GM10266 (cell line): ENCODE results near the gene C17orf58.

Source experiments
- DNase-seq: peaks from one replicate; pipeline ENCODE4 v3.0.0; 2012; ENCODE audit errors: extremely low spot score
- TF ChIP-seq, protein P1 (sequence below): IDR thresholded peaks from 2 replicates; pipeline ENCODE4 v1.5.1; 2012; ENCODE audit warnings: mild to moderate bottlenecking, low read depth; ENCODE audit not compliant: control insufficient read depth, insufficient read depth; ENCODE audit errors: missing control alignments

C17orf58 gene

DNA sequence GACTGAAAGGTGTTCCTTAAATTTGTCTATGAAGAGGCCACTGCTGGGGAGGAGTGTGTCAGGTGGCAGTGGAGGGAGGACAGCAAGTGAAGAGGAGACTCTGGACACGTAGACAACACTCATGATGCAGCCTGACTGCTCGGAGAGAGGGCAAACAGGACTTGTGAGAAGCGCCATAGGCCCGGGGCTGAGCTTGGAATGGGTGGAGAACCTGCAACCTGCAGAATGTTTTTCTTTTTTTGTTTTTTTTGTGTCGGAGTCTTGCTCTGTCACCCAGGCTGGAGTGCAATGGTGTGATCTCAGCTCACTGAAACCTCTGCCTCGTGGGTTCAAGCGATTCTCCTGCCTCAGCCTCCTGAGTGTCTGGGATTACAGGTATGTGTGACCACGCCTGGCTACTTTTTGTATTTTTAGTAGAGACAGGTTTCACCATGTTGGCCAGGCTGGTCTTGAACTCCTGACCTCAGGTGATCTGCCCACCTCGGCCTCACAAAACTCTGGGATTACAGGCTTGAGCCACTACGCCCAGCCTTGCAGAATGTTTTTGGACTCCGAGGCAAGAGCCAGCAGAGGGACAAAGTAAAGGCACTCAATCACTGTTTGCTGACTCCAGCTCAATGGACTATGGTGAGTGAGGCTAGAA is 18.9 kb upstream of the C17orf58 start:
- no peak for DNase-seq
- TF ChIP-seq, protein P1, sequence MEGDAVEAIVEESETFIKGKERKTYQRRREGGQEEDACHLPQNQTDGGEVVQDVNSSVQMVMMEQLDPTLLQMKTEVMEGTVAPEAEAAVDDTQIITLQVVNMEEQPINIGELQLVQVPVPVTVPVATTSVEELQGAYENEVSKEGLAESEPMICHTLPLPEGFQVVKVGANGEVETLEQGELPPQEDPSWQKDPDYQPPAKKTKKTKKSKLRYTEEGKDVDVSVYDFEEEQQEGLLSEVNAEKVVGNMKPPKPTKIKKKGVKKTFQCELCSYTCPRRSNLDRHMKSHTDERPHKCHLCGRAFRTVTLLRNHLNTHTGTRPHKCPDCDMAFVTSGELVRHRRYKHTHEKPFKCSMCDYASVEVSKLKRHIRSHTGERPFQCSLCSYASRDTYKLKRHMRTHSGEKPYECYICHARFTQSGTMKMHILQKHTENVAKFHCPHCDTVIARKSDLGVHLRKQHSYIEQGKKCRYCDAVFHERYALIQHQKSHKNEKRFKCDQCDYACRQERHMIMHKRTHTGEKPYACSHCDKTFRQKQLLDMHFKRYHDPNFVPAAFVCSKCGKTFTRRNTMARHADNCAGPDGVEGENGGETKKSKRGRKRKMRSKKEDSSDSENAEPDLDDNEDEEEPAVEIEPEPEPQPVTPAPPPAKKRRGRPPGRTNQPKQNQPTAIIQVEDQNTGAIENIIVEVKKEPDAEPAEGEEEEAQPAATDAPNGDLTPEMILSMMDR = no peak

DNA sequence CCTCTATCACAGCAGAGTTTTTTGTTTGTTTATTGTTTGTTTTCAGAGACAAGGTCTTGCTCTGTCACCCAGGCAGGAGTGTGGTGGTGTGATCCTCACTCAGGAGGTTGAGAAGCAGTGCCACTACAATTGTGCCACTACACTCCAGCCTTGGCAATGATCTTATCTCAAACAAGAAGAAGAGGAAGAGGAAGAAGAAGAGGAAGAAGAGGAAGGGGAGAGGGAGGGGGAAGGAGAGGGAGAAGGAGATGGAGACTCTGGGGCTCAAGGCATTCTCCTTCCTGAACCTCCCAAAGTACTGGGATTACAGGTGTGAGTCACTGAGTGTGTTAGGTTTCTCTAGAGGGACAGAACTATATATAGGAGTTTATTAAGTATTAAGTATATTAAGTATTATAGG is 17.1 kb upstream of the C17orf58 start:
- TF ChIP-seq, protein P1 = no peak
- no peak for DNase-seq

DNA sequence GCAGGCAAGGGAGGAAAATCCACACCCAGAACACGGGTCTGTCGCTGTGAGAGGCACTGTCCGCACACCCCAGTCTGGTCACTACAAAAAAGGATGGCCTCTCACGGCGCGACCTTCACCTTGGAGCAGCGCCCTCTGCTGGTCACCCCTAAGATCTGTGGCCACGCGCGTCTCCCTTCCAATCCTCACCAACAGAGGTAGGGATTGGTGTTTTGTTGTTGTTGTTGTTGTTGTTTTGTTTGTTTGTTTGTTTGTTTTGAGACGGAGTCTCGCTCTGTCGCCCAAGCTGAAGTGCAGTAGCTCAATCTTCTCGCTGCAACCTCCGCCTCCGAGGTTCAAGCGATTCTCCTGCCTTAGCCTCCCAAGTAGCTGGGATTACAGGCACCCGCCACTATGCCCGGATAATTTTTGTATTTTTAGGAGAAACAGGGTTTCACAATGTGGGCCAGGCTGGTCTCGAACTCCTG is 15.0 kb upstream of the C17orf58 start:
- peak; percentile 70 for DNase-seq
- TF ChIP-seq, protein P1 = peak; percentile 88

DNA sequence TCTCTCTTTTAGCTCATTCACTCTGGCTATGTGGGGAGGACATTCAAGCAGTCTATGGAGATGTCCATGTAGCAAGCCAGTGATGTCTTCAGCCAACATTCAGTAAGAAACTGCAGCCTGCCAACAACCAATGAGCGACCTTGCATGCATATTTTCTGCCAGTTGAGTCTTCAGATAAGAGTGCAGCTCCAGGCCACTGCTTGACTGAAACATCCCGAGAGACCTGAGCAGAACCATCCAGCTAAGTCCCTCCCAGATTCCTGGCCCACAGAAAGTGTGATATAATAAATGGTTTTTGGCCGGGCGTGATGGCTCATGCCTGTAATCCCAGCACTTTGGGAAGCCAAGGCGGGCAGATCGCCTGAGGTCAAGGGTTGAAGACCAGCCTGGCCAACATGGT is 10.5 kb upstream of the C17orf58 start:
- TF ChIP-seq, protein P1 = no peak
- no peak for DNase-seq

DNA sequence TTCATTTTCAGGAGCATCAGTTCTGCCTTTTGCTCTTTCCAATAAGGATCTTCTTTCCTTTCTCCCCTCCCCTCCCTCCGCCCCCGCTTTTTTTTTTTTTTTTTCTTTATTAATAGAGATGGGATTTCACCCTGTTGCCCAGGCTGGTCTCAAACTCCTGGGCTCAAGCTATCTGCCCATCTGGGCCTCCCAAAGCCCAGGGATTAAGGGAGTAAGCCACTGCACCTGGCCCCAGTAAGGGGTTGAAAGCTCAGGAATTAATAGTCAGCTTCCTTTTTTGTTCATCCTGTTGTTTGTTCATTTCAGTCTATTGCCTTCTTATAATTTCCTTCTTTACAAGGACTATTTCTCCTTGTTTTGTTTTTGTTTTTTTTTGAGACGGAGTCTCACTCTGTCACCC is 7.9 kb upstream of the C17orf58 start:
- TF ChIP-seq, protein P1 = no peak
- no peak for DNase-seq

DNA sequence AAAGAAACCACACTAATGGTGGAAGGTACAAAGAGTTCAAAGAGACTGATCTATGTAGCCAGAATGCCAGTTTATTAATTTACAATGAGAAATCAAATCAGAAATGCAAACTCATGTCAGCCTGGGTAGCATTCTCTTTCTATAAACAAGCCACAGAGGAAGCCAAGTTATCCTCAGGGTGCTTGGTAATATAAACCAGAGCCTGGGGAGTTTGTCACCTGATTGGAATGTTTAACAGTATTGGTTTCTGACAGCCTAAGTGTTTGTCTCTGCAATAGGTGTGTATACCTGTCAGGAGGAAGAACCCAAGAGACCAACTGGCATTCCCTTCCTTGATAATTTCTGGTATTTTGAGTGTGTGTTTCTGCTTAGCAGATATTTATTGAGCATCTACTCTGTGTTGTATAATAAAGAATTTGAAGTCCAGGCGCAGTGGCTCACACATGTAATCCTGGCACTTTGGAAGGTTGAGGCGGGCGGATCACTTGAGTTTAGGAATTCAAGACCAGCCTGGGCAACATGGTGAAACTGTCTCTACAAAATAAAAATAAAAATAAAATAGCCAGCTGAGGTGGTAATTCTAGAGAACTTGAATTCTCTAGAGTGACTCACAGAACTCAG is 3.1 kb upstream of the C17orf58 start:
- DNase-seq = no peak
- TF ChIP-seq, protein P1 = no peak

DNA sequence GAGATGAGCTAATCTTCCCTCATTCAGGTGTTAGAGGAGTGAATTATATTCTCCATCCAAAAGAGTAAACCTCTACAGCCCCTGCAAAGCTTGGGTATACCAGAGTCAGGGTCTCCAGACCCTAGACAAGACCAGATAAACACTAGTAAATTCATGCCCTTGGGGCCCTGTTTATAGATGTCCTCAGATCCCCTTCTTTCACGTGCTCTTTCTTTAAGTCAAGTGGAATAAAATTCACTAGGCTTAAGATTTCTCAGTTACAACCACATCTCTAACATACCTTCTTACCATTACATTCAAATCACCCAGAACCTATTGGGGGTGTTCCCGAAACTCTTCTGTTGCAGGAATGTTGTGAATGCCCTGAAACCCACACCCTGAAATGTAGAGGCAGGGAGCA is 2.2 kb upstream of the C17orf58 start:
- DNase-seq = no peak
- TF ChIP-seq, protein P1 = no peak
